ENCODE results near the gene RRAS.

The RRAS gene

DNA sequence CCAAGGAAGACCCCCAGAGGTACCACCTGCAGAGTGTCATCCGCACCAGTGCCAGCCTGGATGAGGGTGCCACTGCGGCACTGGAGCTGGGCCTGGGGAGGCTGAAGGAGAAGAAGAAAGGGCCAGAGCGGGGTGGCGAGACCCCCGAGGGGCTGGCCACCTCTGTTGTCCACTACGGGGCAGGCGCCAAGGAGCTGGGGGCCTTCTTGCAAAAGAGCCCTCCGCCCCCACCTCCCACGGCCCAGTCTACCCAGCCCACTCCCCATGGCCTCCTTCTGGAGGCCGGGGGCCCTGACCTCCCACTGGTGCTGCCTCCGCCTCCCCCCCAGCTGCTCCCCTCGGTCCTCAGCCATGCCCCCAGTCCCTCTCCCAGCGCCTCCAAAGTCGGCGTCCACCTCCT is 43.5 kb downstream of the RRAS start:
- no peak for DNase-seq (ENCODE audit: low read depth in 1 of 2, low spot score in 1 of 2)

DNA sequence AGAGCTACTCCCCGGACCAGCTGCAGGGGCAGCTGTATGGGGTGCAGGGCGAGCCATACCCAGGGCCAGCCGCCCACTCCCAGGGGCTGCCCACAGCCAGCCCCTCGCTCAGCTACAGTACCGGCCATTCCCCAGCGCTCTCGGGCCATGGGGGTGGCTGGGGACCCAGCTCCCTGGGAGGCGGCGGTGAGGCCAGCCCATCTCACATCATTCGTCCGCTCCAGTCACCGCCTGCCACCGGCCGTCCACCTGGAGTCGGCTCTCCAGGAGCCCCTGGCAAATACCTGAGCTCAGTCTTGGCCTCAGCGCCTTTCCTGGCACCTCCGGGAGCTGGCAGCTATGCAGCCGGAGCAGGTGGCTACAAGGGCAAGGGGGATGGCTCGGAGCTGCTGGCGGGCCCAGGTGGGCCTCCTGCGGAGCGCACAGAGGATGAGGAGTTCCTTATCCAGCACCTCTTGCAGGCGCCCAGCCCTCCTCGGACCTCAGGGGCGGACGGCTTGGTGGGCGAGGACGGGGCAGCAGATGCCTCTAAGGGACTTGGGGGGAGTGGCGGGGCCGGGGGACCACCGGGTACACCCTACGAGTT is 44.0 kb downstream of the RRAS start:
- no peak for DNase-seq (ENCODE audit: low read depth in 1 of 2, low spot score in 1 of 2)

DNA sequence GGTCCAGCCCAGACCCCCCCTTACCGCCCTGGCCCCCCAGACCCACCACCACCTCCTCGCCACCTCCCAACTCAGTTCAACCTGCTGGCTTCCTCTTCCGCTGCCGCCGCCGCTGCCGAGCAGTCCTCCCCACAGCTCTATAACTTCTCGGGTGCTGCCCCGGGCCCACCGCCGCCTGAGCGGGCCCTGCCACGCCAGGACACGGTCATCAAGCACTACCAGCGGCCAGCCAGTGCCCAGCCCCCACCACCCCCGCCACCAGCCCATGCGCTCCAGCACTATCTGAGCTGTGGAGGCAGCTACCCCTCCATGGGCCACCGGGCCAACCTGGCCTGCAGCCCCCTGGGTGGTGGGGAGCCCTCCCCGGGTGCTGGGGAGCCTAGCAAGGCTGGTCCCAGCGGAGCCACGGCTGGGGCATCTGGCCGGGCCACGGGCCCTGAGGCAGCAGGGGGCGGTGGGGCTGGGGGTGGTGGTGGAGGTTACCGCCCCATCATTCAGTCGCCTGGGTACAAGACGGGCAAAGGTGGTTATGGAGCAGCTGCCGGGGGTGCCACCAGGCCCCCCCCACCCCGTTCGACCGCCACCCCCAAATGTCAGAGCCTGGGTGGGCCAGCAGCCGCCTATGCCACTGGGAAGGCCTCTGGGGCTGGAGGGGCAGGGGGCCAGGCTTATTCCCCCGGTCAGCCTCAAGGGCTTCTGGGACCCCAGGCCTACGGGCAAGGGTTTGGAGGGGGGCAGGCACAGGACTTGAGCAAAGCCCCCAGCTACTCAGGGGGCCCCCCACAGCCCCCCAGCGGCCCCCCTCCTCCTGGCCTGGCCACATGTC is 44.7 kb downstream of the RRAS start:
- DNase-seq (ENCODE audit: low read depth in 1 of 2, low spot score in 1 of 2), result no peak

DNA sequence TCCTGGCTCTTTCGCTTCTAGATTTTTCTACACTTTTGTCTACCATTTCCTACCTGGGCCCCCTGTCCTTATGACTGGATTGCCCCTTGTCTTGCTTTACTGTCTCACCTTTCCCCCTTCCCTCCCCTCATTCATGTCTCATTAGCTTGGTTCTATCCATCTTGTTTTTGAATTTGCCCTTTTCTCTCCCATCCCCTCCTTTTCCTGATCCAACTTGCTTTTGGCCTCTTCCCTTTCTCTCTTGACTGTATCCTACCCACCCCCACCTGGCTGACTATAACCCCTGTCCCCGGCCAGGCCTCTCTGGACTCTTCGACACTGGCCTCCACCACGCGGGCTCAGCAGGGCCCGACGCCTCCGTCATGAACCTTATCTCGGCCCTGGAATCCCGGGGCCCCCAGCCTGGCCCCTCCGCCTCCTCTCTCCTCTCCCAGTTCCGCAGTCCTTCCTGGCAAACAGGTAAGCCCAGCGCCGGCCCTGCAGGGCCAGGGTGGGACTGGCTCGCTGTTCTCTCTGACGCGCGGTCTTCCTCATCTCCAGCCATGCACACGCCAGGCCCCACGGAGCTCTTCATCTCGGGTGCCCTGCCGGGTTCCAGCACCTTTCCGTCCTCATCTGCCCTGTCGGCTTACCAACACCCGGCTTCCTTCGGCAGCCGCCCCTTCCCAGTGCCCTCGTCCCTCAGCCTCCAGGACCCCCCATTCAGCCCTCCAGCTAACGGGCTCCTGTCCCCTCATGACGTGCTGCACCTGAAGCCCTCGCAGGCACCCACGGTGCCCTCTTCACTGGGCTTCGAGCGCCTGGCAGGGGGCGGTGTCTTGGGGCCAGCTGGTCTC is 45.6 kb downstream of the RRAS start:
- no peak for DNase-seq (ENCODE audit: low read depth in 1 of 2, low spot score in 1 of 2)

DNA sequence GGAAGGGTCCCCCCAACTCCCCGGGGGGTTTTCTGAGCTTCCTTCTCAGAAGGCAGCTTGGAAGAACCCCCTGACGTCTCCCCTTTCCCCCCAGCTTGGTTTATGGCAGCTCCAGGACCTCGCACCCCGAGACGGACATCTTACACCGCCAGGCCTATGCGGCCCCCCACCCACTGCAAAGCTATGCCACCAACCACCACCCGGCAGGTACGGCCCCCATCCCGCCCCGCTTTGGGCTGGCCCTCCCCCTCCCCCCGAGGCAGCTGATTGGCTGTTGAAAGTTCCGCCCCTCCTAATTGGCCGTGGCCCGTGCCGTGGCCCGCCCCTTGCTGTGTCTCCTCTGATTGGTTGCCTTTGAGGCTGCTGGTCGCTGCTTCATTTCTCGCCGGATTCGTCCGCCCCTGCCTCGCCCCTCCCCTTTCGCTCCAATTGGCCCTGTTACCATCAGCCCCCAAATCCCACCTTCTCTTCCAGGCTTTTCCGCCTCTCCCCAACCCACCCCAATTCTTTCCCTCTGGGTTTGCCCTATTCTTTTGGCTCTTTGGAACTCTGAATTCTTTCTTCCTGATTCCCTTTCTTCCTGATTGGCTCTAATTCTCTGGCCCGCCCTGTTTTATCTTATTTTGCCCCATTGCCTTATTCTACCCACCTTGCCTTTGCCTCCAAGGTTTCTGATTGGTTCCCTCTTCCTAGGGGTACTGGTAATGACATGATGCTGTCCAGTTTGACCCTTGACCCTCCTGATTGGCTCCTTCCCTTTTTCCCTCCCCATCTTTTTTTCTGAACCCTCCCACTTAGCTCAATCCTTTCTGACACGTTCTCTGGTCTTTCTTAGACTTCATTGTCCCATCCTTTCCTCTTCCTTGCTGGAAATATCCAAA is 46.5 kb downstream of the RRAS start:
- DNase-seq (ENCODE audit: low read depth in 1 of 2, low spot score in 1 of 2), result peak; percentile 78 to 88

DNA sequence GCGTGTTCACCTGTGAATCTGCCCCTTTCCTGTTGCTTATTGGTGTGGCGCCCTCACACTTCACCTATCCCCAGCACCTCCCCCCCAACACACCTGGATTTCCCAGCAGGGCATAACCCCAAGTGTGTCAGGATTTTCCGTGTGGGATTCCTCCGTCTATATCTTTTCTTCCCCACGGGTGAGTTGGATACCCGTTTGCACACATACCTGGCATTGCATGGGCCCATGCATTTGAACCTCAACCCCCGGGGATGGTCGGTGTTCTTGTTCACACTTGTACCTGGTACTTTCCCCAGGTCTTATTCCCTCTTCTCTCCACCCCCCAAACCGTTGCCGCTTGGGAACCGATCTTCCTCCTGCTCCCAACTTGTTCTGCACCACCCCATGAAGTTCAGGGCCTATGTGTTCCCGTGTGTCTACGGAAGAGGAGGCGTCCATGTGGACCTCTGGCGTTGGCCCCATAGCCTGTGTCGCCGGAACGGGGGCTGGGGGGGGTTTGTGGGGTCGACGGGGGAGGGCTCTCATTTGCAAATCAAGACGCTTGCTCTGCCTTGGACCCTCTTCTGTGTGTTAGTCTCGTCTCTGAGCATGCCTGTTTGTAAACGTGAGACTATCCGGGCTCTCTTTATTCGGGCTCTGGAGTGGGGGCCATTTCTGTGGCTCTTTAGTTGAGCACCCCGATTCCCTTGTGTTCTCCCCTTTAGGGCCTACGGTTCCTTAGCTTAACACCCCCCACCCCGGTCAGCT is 47.3 kb downstream of the RRAS start:
- DNase-seq (ENCODE audit: low read depth in 1 of 2, low spot score in 1 of 2), result no peak

DNA sequence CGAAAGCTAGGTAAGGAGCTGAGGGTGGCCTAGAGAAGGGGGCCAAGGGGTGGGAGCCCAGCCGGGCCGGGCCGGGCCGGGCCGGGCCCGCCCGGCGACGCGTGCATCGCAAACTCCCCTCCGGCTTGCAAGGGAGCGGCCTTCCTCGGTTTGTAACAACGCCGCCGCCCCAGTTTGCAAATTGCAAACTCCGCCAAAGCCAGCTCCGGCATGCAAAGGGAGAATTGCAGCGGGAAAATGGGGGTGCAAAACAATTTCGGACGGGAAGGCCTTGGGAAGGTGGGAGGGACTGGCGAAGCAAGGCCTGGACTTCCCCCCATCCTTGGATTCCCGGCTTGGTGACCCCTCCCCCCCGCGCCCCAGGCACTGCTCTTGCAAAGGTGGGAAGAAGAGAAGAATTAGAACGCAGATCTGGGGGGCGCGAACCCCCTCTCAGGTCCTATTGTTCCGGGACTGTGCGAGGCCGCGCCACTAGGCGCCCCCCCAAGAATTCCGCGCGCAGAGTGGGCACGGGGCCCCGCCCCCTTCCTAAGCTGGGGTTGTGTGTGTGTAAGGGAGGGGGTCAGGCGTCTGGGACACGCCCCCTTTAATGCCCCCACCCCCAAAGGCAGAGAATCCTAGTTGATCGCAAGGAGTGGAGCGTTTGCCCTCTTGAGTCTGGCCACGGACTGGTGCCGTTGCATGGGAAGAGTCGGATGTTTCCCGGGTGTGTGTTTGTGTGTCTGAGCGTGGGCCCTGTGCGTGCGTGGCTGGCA is 48.0 kb downstream of the RRAS start:
- no peak for DNase-seq (ENCODE audit: low read depth in 1 of 2, low spot score in 1 of 2)

DNA sequence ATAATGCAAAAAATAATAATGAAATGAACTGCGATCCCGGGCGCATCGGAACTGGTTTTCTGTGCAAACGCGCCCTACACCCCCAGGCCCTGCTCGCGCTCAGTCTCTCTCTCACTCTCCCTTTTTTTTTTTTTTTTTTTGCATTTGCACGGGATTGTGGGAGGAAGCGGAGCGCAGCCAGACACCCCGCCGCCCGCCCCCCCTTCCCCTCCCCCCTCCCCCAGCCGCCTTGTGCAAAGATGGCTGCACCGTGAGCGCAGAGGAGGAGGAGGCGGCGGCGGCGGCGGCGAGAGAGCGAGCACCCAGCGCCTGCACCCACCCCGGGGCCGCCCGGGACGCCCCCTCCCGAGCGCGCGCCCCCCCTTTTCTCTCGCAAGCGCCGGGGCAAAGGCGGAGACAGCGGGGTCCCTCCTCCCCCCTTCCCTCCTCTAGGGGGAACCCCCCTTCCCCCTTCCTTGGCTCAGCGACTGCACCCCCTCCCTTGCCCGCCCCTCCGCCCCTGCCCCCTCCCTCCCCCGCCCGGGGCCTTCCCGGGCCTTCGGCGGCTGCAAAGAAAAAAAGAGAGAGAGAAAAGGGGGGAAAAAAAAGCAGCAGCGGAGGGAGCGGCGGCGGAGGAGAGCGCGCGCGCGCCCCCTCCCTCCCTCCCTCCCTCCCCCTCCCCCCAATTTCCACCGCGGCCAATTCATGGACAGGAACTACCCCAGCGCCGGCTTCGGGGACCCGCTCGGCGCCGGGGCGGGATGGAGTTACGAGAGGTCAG is 48.8 kb downstream of the RRAS start, which contains the start of gene PRR12:
PRR12 (plus strand) TSS at position 212 of the 760 bp plus-strand sequence; CDS start at position 685, 473 bp downstream.
- peak; percentile 54 to 55 for DNase-seq (ENCODE audit: low read depth in 1 of 2, low spot score in 1 of 2)

DNA sequence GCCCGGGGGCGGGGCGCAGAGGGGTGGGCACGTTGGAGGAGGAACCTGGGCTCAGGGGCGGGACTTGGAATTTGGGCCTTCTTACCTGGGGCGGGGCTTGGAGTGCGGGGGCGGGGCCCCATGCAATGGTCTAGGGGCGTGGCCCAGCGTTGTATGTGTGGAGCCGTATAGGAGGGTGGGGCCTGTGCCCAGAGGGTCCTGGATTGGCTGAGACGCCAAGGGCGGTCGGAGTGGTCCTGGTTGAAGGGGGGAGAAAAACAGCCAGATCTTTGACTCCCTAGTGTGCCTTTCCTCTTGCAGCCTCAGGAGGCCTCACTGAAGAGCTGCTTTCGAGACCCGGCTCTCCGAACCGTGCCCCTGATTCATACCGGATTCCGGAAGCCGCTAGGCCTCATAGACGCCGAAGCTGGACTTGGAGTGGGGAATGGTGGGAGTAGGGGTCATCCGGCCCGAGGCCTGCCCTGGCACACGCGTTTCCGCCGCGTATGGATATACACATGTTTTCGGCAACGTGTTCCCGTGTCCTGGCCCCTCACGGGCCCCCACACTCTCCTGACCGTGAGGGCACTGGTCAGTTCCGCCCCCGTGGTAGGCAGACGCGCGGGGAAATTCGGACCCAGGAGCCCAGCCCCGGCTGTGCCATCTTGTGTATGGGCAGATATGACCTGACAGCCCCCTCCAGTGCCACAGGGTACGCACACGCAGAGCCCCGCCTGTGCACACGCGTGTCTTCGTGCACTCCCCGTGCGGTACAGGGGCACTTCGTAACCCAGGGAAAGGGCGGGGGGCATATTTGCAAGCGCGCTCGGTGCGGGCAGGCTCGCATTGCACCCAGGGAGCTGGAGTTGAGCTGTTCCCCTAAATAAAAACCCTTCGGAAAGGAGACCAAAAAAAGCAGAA is 49.6 kb downstream of the RRAS start:
- peak; percentile 71 to 89 for DNase-seq (ENCODE audit: low read depth in 1 of 2, low spot score in 1 of 2)

DNA sequence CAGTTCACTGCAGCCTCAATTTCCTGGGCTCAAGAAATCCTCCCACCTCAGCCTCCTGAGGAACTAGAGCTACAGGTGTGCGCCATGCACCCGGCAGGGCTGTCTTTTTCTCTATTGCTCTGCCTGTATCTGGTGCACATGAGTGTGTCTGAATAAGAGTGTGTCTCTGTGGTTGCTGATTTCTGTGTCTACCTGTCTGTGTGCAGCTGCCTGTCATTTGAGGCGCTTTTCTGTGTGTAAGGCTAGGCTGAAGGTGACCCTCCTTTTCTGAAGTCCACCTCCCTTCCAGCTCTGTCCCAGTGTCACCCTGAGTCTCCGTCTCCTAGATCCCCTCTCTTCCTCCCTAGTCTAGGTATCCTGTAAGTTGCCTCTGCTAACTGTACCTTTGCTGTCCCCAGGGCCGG is 50.4 kb downstream of the RRAS start:
- DNase-seq (ENCODE audit: low read depth in 1 of 2, low spot score in 1 of 2), result no peak

DNA sequence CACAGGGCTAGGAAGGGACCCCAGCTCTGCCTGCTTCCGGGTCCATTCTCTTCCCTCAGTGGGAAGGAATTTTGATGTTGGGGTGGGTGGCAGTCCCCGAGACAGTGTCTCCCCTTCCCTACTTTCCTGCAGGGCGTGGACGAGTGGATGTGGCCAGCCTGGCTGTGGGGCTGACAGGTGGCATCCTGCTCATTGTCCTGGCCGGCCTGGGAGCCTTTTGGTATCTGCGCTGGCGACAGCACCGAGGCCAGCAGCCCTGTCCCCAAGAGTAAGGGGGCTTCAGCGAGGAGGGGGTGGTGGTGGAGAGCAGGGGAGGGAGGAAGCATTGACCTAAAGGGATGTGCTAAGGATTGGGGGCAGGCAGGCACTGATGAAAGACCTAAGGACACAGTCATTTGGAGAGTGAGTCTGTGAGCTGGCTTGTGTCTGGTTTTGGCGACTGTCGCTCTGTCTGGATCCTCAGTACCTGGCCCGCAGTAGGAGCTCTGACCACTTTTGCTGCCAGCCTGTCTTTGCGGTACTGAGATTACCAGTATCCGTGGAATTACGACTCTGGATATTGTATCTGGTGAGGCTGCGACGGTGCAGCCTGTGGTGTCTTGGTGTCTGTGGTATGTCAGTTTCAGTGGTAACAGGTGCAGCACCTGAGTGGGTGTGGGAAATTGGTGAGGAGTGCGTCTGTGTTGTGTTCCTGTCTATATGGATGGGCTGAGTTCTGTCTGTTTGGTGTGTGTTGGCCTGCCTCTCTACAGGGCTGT is 51.4 kb downstream of the RRAS start:
- peak in 1 of 2 donors; percentile 28 for DNase-seq (ENCODE audit: low read depth in 1 of 2, low spot score in 1 of 2)

DNA sequence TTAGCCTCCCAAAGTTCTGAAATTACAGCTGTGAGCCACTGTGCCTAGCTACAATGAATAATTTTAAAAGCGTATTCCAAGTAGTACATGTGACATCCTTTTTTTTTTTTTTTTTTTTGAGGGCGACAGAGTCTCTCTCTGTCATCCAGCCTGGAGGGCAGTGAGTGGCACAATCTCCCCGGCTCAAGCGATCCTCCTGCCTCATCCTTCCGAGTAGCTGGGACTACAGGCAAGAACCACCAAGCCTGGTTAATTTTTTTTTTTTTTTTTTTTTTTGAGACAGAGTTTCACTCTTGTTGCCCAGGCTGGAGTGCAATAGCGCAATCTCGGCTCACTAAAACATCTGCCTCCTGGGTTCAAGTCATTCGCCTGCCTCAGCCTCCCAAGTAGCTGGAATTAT is 52.7 kb downstream of the RRAS start:
- DNase-seq (ENCODE audit: low read depth in 1 of 2, low spot score in 1 of 2), result no peak
